Osteoblast (primary cell): ENCODE data around the gene SNORC. TPM values are rescaled to one million over a fixed set of nuclear protein-coding genes. Genes with fewer than 3 reads are reported as not detected.

ENCODE experiments used
- DNase-seq: peaks from one replicate; pipeline ENCODE4 v3.0.0; 2011; ENCODE audit warnings: low spot score, mixed read lengths; ENCODE audit not compliant: insufficient read length; ENCODE audit errors: missing footprints
- H2AFZ ChIP-seq: 2 replicates; pipeline ENCODE4 v1.6.0; 2011; ENCODE audit warnings: mild to moderate bottlenecking, low read length
- H3K27ac ChIP-seq: 2 replicates; pipeline ENCODE4 v1.5.1; 2011; ENCODE audit warnings: mild to moderate bottlenecking, low read depth, low read length, moderate library complexity
- H3K27me3 ChIP-seq: 2 replicates; pipeline ENCODE4 v1.6.0; 2012; ENCODE audit warnings: mild to moderate bottlenecking, control low read depth, inconsistent platforms, low read length, moderate library complexity; ENCODE audit not compliant: insufficient read depth
- H3K36me3 ChIP-seq: 2 replicates; pipeline ENCODE4 v1.5.1; 2011; ENCODE audit warnings: mild to moderate bottlenecking, low read length, control low read depth, moderate library complexity; ENCODE audit not compliant: insufficient read depth
- H3K4me1 ChIP-seq: 2 replicates; pipeline ENCODE4 v1.5.1; 2011; ENCODE audit warnings: mild to moderate bottlenecking, low read length, control low read depth, moderate library complexity; ENCODE audit not compliant: insufficient read depth
- H3K4me2 ChIP-seq: 2 replicates; pipeline ENCODE4 v1.6.0; 2011; ENCODE audit warnings: mild to moderate bottlenecking, low read length; ENCODE audit not compliant: insufficient read depth
- H3K4me3 ChIP-seq: fragments of 200-600 bp; sonication (generic); 3 replicates; pipeline ENCODE4 v1.5.1; 2012; ENCODE audit warnings: mild to moderate bottlenecking, low read length, inconsistent platforms; ENCODE audit not compliant: insufficient read depth
- H3K79me2 ChIP-seq: 2 replicates; pipeline ENCODE4 v1.6.0; 2012; ENCODE audit warnings: mild to moderate bottlenecking, low read length, control low read depth, inconsistent platforms; ENCODE audit not compliant: insufficient read depth
- H3K9me3 ChIP-seq: 2 replicates; pipeline ENCODE4 v1.5.1; 2011; ENCODE audit warnings: low read depth, low read length, control low read depth
- H4K20me1 ChIP-seq: 2 replicates; pipeline ENCODE4 v1.6.0; 2012; ENCODE audit warnings: mild to moderate bottlenecking, low read length, control low read depth; ENCODE audit not compliant: insufficient read depth
- CTCF ChIP-seq: IDR thresholded peaks from 2 replicates; pipeline ENCODE4 v1.5.1; 2011; ENCODE audit warnings: mild to moderate bottlenecking, low read depth, low read length, moderate library complexity; ENCODE audit errors: extremely low read depth
- total RNA-seq: library from RNA; depleted of rRNA; stranded (reverse); fragments of >200 nt; gene quantifications from 2 replicates; pipeline ENCODE4 v1.2.3, GENCODE V29; 2012

SNORC gene
- total RNA-seq, 1 donor: 0.72 TPM

DNA sequence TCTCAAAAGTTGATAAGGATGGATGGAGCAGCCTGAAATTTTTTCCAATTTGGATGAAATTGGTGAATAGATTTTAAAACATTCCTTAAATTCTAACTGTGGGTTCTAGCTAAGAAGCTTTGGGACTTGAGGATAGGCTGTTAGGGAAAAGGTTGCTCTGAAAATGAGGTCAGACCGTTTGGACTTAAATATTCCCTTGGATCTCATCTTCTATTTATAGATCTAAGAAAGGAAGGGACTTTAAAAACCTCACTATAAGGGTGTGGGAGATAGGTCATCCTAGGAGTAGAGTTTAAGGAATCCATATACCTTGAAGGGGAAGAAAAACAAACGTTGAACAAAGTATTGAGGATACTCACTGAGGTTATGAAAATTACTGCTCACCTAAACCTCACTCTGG is 17.4 kb upstream of the SNORC start:
- Histone ChIP-seq H4K20me1 (no peaks in the 10 kb centered on the region), H2AFZ (no peak overlapping the region), H3K4me2 (no peak overlapping the region), H3K9me3 (no peaks in the 10 kb centered on the region), H3K36me3 (peaks cover 49% of the 10 kb centered on the region), H3K4me1 (peaks cover 30% of the 10 kb centered on the region), H3K27me3 (no peaks in the 10 kb centered on the region), H3K27ac (no peak overlapping the region), H3K4me3 (no peak overlapping the region), H3K79me2 (no peaks in the 10 kb centered on the region)
- peak; percentile 56 for DNase-seq
- TF ChIP-seq CTCF: no peak

- no peak overlapping the region for H2AFZ ChIP-seq
- no peak for TF ChIP-seq CTCF
- H3K79me2 ChIP-seq: no peaks in the 10 kb centered on the region
- peaks cover 53% of the 10 kb centered on the region for H3K36me3 ChIP-seq
- no peak overlapping the region for H3K4me3 ChIP-seq
- H4K20me1 ChIP-seq: no peaks in the 10 kb centered on the region
- H3K4me1 ChIP-seq: peaks cover 30% of the 10 kb centered on the region
- peak; percentile 5 for DNase-seq
- no peak overlapping the region for H3K4me2 ChIP-seq
- H3K27ac ChIP-seq: no peak overlapping the region
- H3K27me3 ChIP-seq: no peaks in the 10 kb centered on the region
- H3K9me3 ChIP-seq: no peaks in the 10 kb centered on the region
These were observed 16.0 kb upstream of the SNORC start for GRCh38 chr2:232854082-232854481.

- no peaks in the 10 kb centered on the region for H3K9me3 ChIP-seq
- no peaks in the 10 kb centered on the region for H3K79me2 ChIP-seq
- H2AFZ ChIP-seq: no peak overlapping the region
- peaks cover 43% of the 10 kb centered on the region for H3K36me3 ChIP-seq
- no peaks in the 10 kb centered on the region for H3K27me3 ChIP-seq
- peaks cover 25% of the 10 kb centered on the region for H3K4me1 ChIP-seq
- DNase-seq: peak; percentile 55
- H3K4me2 ChIP-seq: no peak overlapping the region
- TF ChIP-seq CTCF: no peak
- H3K27ac ChIP-seq: no peak overlapping the region
- H3K4me3 ChIP-seq: no peak overlapping the region
- H4K20me1 ChIP-seq: peaks cover 3% of the 10 kb centered on the region
These were observed 12.9 kb upstream of the SNORC start for GRCh38 chr2:232857158-232857563.

- peaks cover 3% of the 10 kb centered on the region for H4K20me1 ChIP-seq
- no peak overlapping the region for H3K4me3 ChIP-seq
- TF ChIP-seq CTCF: no peak
- H3K36me3 ChIP-seq: peaks cover 43% of the 10 kb centered on the region
- no peaks in the 10 kb centered on the region for H3K9me3 ChIP-seq
- no peaks in the 10 kb centered on the region for H3K27me3 ChIP-seq
- no peaks in the 10 kb centered on the region for H3K79me2 ChIP-seq
- H3K27ac ChIP-seq: no peak overlapping the region
- no peak overlapping the region for H2AFZ ChIP-seq
- no peak for DNase-seq
- H3K4me1 ChIP-seq: peaks cover 7% of the 10 kb centered on the region
- H3K4me2 ChIP-seq: no peak overlapping the region
These were observed 10.6 kb upstream of the SNORC start for GRCh38 chr2:232859385-232859916.
